Measurements from ENCODE around the gene RASAL3.

The RASAL3 gene

GRCh38 chr19:15471639-15472101 lies 7.3 kb upstream of the RASAL3 start:
- DNase-seq: no peak

DNA sequence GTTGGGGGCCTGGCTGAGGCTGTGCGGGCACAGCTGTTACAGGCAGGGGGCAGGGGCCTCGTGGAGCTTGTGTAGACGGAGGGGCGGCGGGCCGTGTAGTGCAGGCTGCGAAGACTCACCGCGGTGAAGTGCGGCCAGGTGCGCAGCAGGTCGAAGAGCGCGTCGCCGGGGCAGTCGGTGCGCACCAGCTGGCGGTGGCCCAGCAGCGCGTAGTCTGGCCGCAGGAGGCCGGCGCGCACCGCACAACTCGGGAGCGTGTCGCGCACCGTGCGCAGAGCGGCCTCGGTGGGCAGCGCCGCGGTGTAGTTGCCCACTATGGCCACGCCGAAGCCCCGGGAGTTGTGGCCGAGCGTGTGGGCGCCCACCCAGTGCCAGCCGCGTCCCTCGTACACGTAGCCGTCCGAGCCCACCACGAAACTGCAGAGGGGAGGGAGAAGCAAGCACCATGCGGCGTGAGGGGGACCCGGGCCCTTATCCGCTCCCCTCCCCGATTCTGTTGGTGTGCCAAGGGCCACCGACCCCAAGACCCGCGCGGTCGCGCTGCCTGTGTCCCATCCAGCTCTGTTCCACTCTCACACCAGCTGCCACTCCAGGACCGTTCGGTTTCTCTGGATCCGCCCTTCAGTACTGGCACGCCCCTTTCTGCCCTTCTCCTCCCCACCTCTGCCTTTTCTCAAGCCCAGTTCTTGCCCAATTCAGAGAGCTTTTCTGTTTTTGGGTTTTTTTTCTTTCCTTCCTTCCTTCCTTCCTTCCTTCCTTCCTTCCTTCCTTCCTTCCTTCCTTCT lies 5.4 kb upstream of the RASAL3 start:
- DNase-seq: no peak

- no peak for DNase-seq
Measured at GRCh38 chr19:15468675-15469512, 4.5 kb upstream of the RASAL3 start.

GRCh38 chr19:15467734-15468214 lies 3.4 kb upstream of the RASAL3 start:
- DNase-seq: no peak

DNA sequence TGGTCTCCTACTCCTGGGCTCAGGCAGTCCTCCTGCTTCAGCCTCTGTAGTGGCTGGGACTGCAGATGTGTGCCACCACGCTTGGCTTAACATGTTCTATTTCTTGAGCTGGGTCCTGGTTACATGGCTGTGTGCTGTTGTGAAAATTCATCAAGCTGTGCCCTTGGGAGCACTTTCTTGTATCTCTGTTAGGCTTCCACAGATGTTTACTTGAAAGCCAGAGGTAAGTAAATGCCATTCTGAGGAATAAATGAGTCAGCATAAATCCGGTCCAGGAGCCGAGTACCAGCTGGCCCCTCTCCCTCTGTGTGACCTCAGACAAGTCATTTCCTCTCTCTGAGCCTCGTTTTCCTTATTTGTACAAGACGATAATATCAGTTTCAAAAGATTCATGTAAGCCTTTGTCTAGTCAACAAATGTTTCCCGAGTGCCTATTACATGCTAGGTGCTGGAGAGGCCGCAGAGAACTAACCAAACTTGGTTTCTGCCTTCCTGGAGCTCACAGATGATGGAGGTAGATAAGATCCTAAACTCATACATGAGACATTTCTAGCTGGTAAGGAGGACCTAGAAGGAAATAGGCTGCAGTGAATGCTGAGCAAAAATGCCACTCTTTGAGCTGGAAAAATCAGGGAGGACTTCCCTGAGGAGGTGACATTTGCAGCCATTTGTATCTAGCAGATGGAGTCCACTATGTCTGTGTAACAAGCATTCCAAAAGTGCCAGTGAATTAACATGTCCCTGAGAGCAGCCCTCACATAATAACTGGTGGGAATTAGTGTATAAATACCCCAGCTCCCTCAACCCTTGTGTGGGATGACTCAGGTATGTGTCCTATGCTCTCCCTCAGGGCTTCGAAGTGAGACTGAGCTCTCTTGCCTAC lies 2.7 kb upstream of the RASAL3 start:
- no peak for DNase-seq

GRCh38 chr19:15463861-15464371 lies 428 bp downstream of the RASAL3 start:
- DNase-seq: no peak

DNA sequence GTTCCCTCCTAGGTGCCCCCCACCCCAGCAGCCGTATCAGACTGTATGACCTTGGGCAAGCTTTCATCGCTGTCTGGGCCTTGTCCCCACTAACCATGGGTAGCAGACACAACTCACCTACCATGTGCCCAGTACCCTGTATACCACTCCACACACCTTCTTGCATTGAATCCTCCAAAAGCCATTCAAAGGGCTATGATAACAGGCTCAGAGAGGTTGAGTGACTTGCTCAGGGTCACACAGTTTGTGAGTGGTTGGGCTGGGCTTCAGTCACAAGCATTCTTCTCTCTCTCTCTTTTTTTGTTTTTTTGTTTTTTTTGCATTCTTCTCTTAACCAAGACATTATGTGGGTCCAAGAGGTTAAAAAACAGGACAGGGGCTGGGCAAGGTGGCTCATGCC lies 2.6 kb downstream of the RASAL3 start:
- DNase-seq: no peak

- peak in 1 of 2 experiments; percentile 15 for DNase-seq
Measured at GRCh38 chr19:15457701-15458484, 6.5 kb downstream of the RASAL3 start.

- DNase-seq: peak; percentile 39 to 92
Measured at GRCh38 chr19:15456871-15457700, 7.3 kb downstream of the RASAL3 start.

DNA sequence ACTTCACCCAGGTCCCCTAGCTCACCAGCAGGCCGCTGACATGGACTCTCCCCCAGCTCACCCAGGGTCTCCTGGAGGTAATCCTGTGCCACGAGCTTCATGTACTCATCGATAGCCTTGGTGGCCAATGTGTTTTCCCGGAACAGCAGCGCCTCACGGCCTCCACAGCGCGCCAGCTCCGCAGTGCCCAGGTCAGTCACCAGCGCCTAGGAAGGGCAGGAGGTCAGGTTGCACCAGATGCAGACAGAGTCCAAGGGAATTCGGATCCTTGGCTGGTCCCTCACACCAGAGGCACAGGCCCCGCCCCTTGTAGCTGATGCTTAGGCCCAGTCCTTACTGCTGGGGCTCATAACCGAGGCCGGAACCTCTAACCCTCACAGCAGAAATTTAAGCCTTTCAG lies 7.9 kb downstream of the RASAL3 start:
- DNase-seq: no peak

DNA sequence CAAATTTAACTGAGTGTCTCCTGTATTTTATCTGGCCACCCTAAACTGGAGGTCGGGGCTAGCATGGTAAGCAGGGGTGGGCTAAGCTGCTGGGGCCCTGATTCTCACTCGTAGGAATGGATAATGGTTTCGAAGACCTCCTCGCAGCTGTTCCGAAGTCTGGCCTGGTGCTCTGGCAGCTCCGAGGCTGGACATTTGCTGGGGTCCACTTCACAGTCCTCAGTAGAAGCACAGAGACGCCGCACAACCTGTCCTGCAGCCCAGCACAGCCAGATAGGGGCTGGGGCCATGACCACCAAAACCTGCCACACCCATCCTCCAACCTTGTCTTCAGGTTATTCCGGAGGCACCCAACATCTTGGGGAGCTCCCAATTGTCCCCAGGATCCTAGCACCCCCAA lies 8.3 kb downstream of the RASAL3 start:
- no peak for DNase-seq

- no peak for DNase-seq
Measured at GRCh38 chr19:15453906-15454860, 10.2 kb downstream of the RASAL3 start.

- DNase-seq: no peak
Measured at GRCh38 chr19:15453091-15453578, 11.2 kb downstream of the RASAL3 start.

GRCh38 chr19:15452111-15453047 lies 12.0 kb downstream of the RASAL3 start:
- DNase-seq: peak; percentile 58 to 82

DNA sequence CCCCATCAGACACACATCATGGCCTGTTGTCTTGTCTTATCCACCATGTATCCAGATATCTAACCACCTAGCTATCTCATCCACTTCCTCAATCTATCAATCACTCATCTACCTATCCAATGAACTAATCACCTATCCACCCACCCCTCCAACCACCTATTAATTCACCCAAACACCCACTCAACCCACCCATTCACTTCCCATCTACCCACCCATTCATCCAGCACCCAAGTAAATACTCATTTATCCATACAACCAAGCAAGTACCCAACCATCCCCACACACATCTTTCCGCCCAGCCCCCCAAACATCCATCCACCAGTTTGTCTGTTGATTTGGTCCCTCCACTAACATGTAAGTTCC lies 13.8 kb downstream of the RASAL3 start:
- no peak for DNase-seq

GRCh38 chr19:15449620-15450527 lies 14.5 kb downstream of the RASAL3 start, which contains the start of gene WIZ:
TSS of gene WIZ (minus strand) at chr19:15449956. CDS start at chr19:15448307, 1,649 bp downstream.
- peak in 1 of 2 experiments; percentile 69 for DNase-seq
